Renal cortical epithelial cell (primary cell): Measurements from ENCODE around the gene ANKH. TPM values are rescaled to one million over a fixed set of nuclear protein-coding genes. Genes with fewer than 3 reads are reported as not detected.
A peak's percentile ranks its signal among the peaks of the same experiment; 100 is the strongest.

Experiments
- DNase-seq: peaks from one replicate; pipeline ENCODE4 v3.0.0-alpha.2; 2011; ENCODE audit warnings: low read depth
- total RNA-seq: library from RNA; depleted of rRNA; stranded (reverse); fragments of >200 nt; gene quantifications from 2 replicates; pipeline ENCODE4 v1.2.3, GENCODE V29; 2014

Gene ANKH
- total RNA-seq, 1 donor from 2014 or later, result 3.6 TPM

GRCh38 chr5:14713476-14714390 is 157.8 kb downstream of the ANKH start:
- no peak for DNase-seq

- no peak for DNase-seq
Measured at GRCh38 chr5:14712666-14713065, 158.9 kb downstream of the ANKH start.

GRCh38 chr5:14712131-14712530 is 159.4 kb downstream of the ANKH start:
- no peak for DNase-seq

- DNase-seq, result no peak
Measured at GRCh38 chr5:14710313-14710994, 161.1 kb downstream of the ANKH start.

- peak; percentile 87 for DNase-seq
Measured at GRCh38 chr5:14708551-14708950, 163.0 kb downstream of the ANKH start.

- DNase-seq, result no peak
Measured at GRCh38 chr5:14707811-14708390, 163.7 kb downstream of the ANKH start.

- peak; percentile 51 for DNase-seq
Measured at GRCh38 chr5:14706615-14707021, 165.0 kb downstream of the ANKH start.

- DNase-seq, result no peak
Measured at GRCh38 chr5:14705556-14705955, 166.0 kb downstream of the ANKH start.

GRCh38 chr5:14702238-14702839 is 169.2 kb downstream of the ANKH start:
- no peak for DNase-seq

GRCh38 chr5:14701556-14701955 is 170.0 kb downstream of the ANKH start:
- no peak for DNase-seq

GRCh38 chr5:14700478-14701436 is 170.8 kb downstream of the ANKH start:
- DNase-seq, result no peak

- DNase-seq, result no peak
Measured at GRCh38 chr5:14699807-14700400, 171.7 kb downstream of the ANKH start.

- no peak for DNase-seq
Measured at GRCh38 chr5:14699159-14699558, 172.4 kb downstream of the ANKH start.

GRCh38 chr5:14698495-14698894 is 173.1 kb downstream of the ANKH start:
- no peak for DNase-seq

- DNase-seq, result no peak
Measured at GRCh38 chr5:14696851-14697250, 174.7 kb downstream of the ANKH start.

GRCh38 chr5:14696057-14696456 is 175.5 kb downstream of the ANKH start:
- no peak for DNase-seq

- no peak for DNase-seq
Measured at GRCh38 chr5:14695152-14695551, 176.4 kb downstream of the ANKH start.

GRCh38 chr5:14693070-14693469 is 178.5 kb downstream of the ANKH start:
- no peak for DNase-seq

GRCh38 chr5:14687023-14687665 is 184.4 kb downstream of the ANKH start:
- DNase-seq, result peak; percentile 20

GRCh38 chr5:14686517-14686916 is 185.1 kb downstream of the ANKH start:
- no peak for DNase-seq
